NOMO-1 treated with DMSO at 0.1 percent for 48 hours (cell line): ENCODE measurements around the gene TEX26.

ENCODE experiments used
- DNase-seq: peaks from one replicate; lab custom pipeline; 2025; ENCODE audit not compliant: unreplicated experiment; lab: John Stamatoyannopoulos, UW

Gene TEX26

GRCh38 chr13:30932481-30933353, at the start of gene TEX26:
TSS of gene TEX26 (plus strand) at chr13:30932656. CDS start at chr13:30932716, 60 bp downstream.
- DNase-seq = no peak

- no peak for DNase-seq
Observed at GRCh38 chr13:30882996-30883766, 49.3 kb upstream of the TEX26 start.

- DNase-seq = peak; percentile 19
Observed at GRCh38 chr13:30884543-30884942, 47.9 kb upstream of the TEX26 start.

GRCh38 chr13:30889196-30889690, 43.2 kb upstream of the TEX26 start:
- no peak for DNase-seq

GRCh38 chr13:30892966-30893365, 39.5 kb upstream of the TEX26 start:
- DNase-seq = no peak

- DNase-seq = no peak
Observed at GRCh38 chr13:30895773-30896172, 36.7 kb upstream of the TEX26 start.

- DNase-seq = no peak
Observed at GRCh38 chr13:30898070-30898469, 34.4 kb upstream of the TEX26 start.

GRCh38 chr13:30898678-30899241, 33.7 kb upstream of the TEX26 start:
- no peak for DNase-seq

- DNase-seq = no peak
Observed at GRCh38 chr13:30900436-30900835, 32.0 kb upstream of the TEX26 start.

- no peak for DNase-seq
Observed at GRCh38 chr13:30900952-30901749, 31.3 kb upstream of the TEX26 start.

GRCh38 chr13:30904043-30904442, 28.4 kb upstream of the TEX26 start:
- no peak for DNase-seq

GRCh38 chr13:30905932-30906383, 26.5 kb upstream of the TEX26 start, which contains the start of gene MEDAG:
TSS of gene MEDAG (plus strand) at chr13:30906271. CDS start at chr13:30906516, 245 bp downstream.
- no peak for DNase-seq

- no peak for DNase-seq
Observed at GRCh38 chr13:30906411-30907051, 25.9 kb upstream of the TEX26 start.

- no peak for DNase-seq
Observed at GRCh38 chr13:30907121-30907861, 25.2 kb upstream of the TEX26 start.

- no peak for DNase-seq
Observed at GRCh38 chr13:30908416-30908980, 24.0 kb upstream of the TEX26 start.

- no peak for DNase-seq
Observed at GRCh38 chr13:30910676-30911075, 21.8 kb upstream of the TEX26 start.

GRCh38 chr13:30915691-30916541, 16.5 kb upstream of the TEX26 start:
- no peak for DNase-seq

GRCh38 chr13:30916991-30917390, 15.5 kb upstream of the TEX26 start:
- DNase-seq = no peak
